ENCODE results near the gene NDUFA8. TPM values are rescaled to one million over a fixed set of nuclear protein-coding genes. Genes with fewer than 3 reads are reported as not detected.

The NDUFA8 gene
- total RNA-seq, 4 donors from 2014 or later, result 16.3 to 34.4 (median 30.2) TPM

DNA sequence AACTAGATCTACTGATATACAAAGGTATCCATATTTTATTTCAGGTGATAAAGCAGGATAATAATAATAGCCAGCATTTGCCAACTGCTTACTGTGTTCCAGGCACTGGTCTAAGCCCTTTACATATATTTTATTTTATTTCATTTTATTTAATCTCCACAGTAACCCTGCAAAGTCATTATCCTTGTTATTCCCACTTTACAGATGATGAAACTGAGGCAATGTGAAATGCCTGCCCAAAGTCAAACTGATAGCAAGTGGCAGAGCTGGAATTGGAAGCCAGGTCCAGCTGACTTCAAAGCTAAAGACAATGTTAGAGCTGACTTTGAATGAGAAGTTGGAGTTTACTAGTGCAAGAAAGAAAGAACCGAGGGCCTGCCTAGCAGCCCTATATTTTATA, 25.0 kb upstream of the NDUFA8 start:
- Histone ChIP-seq H3K4me3 (no peak overlapping the region), H3K27me3 (peaks cover 15% of the 10 kb centered on the region), H3K4me1 (no peaks in the 10 kb centered on the region), H3K27ac (no peak overlapping the region), H3K36me3 (no peaks in the 10 kb centered on the region), H3K9me3 (no peaks in the 10 kb centered on the region)
- no peak for DNase-seq (ENCODE audit: low spot score in 2 of 2)
- 81% methylated on average over 1 of the region's 1 CpG for WGBS
- TF ChIP-seq EP300 (IDR thresholded peaks at IDR 0.05), result no peak
- TF ChIP-seq, protein P1, sequence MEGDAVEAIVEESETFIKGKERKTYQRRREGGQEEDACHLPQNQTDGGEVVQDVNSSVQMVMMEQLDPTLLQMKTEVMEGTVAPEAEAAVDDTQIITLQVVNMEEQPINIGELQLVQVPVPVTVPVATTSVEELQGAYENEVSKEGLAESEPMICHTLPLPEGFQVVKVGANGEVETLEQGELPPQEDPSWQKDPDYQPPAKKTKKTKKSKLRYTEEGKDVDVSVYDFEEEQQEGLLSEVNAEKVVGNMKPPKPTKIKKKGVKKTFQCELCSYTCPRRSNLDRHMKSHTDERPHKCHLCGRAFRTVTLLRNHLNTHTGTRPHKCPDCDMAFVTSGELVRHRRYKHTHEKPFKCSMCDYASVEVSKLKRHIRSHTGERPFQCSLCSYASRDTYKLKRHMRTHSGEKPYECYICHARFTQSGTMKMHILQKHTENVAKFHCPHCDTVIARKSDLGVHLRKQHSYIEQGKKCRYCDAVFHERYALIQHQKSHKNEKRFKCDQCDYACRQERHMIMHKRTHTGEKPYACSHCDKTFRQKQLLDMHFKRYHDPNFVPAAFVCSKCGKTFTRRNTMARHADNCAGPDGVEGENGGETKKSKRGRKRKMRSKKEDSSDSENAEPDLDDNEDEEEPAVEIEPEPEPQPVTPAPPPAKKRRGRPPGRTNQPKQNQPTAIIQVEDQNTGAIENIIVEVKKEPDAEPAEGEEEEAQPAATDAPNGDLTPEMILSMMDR (IDR thresholded peaks at IDR 0.05), result no peak
- no peak for TF ChIP-seq POLR2AphosphoS5 (IDR thresholded peaks at IDR 0.05)

DNA sequence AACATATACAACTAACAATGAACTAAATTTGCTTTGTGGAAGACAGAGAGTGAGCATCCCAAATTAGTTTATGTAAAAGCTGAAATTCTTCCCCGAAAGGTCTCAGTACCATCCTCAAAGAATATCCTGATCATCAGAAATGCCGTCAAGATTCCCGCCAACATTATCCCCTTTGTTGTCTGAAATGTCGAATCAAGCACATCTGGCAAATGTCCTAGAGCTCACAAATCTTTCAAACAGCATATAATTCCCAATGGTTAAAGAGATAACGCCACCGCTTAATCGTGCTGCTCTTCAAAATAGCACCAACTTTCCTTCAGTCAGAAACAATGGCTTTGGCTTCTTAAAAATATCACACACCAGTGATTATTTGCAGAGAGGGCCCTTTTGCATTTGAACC, 23.9 kb upstream of the NDUFA8 start:
- no peaks in the 10 kb centered on the region for H3K4me1 ChIP-seq
- no peaks in the 10 kb centered on the region for H3K9me3 ChIP-seq
- H3K36me3 ChIP-seq, result no peaks in the 10 kb centered on the region
- no peak overlapping the region for H3K4me3 ChIP-seq
- DNase-seq (ENCODE audit: low spot score in 2 of 2), result no peak
- TF ChIP-seq EP300 (IDR thresholded peaks at IDR 0.05) (no peak), POLR2AphosphoS5 (IDR thresholded peaks at IDR 0.05) (no peak), POLR2A (IDR thresholded peaks at IDR 0.05) (no peak)
- TF ChIP-seq, protein P1 (IDR thresholded peaks at IDR 0.05), result no peak
- H3K27ac ChIP-seq, result no peak overlapping the region
- WGBS, result 51% methylated on average over 7 of the region's 7 CpGs
- peaks cover 15% of the 10 kb centered on the region for H3K27me3 ChIP-seq

DNA sequence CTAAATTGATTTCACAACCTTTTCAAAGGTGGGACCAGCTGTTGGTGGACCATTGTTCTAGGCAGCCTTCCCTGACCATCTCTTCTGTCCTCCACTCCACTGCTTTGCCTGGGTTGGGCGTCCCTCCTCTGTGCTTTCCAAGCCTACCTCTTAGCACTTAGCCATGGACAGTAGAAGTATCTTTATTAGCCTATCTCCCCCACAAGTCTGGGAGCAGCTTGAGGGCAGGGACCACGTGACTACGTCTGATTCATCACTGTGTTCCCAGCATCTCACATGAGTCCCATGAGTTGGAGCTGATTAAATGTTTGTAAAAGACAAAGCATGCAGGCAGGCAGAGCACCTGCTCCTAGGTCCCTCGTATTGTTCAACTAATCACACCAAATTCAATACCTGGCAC, 21.1 kb upstream of the NDUFA8 start:
- WGBS, result 66% methylated on average over 4 of the region's 4 CpGs
- DNase-seq (ENCODE audit: low spot score in 2 of 2), result no peak
- Histone ChIP-seq H3K4me1 (no peaks in the 10 kb centered on the region), H3K27me3 (peaks cover 19% of the 10 kb centered on the region), H3K4me3 (no peak overlapping the region), H3K27ac (no peak overlapping the region), H3K36me3 (no peaks in the 10 kb centered on the region), H3K9me3 (no peaks in the 10 kb centered on the region)
- no peak for TF ChIP-seq POLR2A (IDR thresholded peaks at IDR 0.05)
- TF ChIP-seq POLR2AphosphoS5 (IDR thresholded peaks at IDR 0.05), result no peak
- TF ChIP-seq EP300 (IDR thresholded peaks at IDR 0.05), result no peak
- TF ChIP-seq, protein P1 (IDR thresholded peaks at IDR 0.05), result no peak

DNA sequence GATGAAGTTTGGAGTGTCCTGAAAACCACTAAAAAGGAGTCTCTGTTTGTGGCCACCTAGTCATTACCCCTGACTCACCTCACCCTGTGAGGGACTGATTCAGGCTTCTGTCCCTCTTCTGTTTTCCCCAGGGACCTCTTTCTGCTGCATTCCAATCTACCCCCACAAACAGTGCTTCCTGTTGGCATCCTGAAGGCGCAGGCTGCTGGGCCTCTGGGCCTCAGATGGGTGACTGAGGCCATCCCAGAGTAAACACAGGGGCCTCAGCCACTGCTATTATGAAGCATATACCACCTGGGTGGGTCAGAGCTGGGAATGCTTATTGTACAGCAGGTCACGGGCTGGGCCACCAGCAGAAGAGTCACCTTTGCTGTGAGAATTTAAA, 20.1 kb upstream of the NDUFA8 start:
- Histone ChIP-seq H3K4me3 (no peak overlapping the region), H3K4me1 (no peaks in the 10 kb centered on the region), H3K9me3 (no peaks in the 10 kb centered on the region), H3K27me3 (peaks cover 19% of the 10 kb centered on the region), H3K27ac (no peak overlapping the region), H3K36me3 (no peaks in the 10 kb centered on the region)
- no peak for DNase-seq (ENCODE audit: low spot score in 2 of 2)
- WGBS, result 88% methylated on average over 2 of the region's 2 CpGs
- TF ChIP-seq POLR2A (IDR thresholded peaks at IDR 0.05) (no peak), EP300 (IDR thresholded peaks at IDR 0.05) (no peak)

DNA sequence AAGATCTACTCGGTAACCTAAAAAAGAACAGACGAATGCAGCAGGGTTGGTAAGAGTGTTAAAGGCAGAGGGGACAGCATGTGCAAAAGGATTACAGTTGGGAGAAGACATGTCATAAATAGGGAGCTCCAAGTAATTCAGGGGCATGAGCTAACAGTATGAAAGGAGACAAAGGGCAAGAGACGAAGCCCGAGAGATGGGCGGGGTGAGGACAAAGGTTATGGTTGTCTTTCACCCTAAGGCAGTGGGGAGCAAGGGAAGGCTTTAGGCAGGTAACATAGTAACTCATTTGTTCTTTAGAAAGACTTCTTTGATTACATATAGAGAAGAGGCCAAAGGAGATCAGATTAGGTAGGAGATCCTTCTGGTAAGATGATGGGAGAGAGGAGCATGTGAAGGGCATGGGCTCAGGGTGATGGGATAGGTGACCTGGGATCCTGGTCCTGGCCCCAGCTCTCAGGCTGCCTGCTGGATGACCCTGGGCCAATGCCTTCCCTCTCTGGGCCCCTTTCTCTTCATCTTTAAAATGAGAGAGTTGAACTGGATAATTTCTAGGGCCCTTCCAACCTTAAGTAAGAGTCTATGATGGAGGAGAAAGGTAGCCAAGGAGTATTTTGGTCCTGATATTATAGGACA, 19.6 kb upstream of the NDUFA8 start:
- H3K36me3 ChIP-seq, result no peaks in the 10 kb centered on the region
- no peak overlapping the region for H3K4me3 ChIP-seq
- H3K27me3 ChIP-seq, result peaks cover 21% of the 10 kb centered on the region
- no peak for DNase-seq (ENCODE audit: low spot score in 2 of 2)
- WGBS, result 76% methylated on average over 5 of the region's 5 CpGs
- no peak for TF ChIP-seq EP300 (IDR thresholded peaks at IDR 0.05)
- TF ChIP-seq POLR2AphosphoS5 (IDR thresholded peaks at IDR 0.05), result no peak
- no peak for TF ChIP-seq POLR2A (IDR thresholded peaks at IDR 0.05)
- TF ChIP-seq, protein P1 (IDR thresholded peaks at IDR 0.05), result no peak
- no peaks in the 10 kb centered on the region for H3K4me1 ChIP-seq
- no peak overlapping the region for H3K27ac ChIP-seq
- no peaks in the 10 kb centered on the region for H3K9me3 ChIP-seq

DNA sequence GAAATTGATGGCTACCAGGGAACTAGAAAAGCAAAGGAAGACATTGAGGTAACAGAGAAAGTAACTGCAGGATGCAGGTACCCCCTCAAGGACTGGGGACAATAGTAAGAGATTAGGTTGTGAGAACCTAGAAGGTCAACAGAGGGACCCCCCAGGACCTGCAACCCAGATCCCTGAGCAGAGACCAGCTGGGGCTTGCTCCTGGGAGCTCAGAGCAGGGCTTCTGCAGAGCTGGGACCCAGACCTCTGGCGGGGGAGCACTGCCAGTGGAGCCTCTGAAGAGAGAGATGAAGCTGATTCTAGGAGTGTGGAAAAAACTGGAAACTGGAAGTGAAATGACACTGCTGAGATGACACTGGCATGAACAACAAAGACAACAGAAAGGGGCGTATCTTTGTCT, 17.3 kb upstream of the NDUFA8 start:
- Histone ChIP-seq H3K27ac (no peak overlapping the region), H3K36me3 (no peaks in the 10 kb centered on the region), H3K27me3 (peaks cover 16% of the 10 kb centered on the region), H3K4me1 (no peaks in the 10 kb centered on the region), H3K4me3 (no peak overlapping the region), H3K9me3 (no peaks in the 10 kb centered on the region)
- DNase-seq (ENCODE audit: low spot score in 2 of 2), result peak in 1 of 2 donors; percentile 24
- WGBS, result 77% methylated on average over 2 of the region's 2 CpGs
- TF ChIP-seq POLR2A (IDR thresholded peaks at IDR 0.05) (no peak), EP300 (IDR thresholded peaks at IDR 0.05) (no peak), POLR2AphosphoS5 (IDR thresholded peaks at IDR 0.05) (no peak)
- TF ChIP-seq, protein P1 (IDR thresholded peaks at IDR 0.05), result no peak
